GM19438 (cell line): ENCODE results near the gene HMGN1.

Experiments
- ATAC-seq: cut with Tn5 transposase; IDR thresholded peaks from one replicate; pipeline ENCODE4 v1.9.1; 2021; ENCODE audit warnings: low read depth; ENCODE audit not compliant: unreplicated experiment

The HMGN1 gene

GRCh38 chr21:39336457-39337008, 12.4 kb downstream of the HMGN1 start:
- no peak for ATAC-seq

DNA sequence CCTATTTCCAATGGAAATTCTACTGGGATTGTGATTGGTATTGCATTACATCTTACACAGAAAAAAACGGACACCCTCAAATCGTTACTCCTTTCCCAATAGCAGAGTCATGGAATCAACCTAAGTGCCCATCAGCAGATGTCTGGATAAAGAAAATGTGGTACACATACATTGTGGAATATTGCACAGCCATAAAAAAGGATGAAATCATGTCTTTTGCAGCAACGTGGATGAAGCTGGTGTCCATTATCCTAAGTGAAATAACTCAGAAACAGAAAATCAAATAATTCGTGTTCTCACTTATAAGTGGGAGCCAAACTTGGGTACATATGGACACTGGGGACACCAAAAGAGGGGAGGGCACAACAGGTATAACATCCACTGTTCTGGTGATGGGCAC, 14.3 kb downstream of the HMGN1 start:
- ATAC-seq: no peak

GRCh38 chr21:39332175-39332574, 16.7 kb downstream of the HMGN1 start:
- no peak for ATAC-seq

DNA sequence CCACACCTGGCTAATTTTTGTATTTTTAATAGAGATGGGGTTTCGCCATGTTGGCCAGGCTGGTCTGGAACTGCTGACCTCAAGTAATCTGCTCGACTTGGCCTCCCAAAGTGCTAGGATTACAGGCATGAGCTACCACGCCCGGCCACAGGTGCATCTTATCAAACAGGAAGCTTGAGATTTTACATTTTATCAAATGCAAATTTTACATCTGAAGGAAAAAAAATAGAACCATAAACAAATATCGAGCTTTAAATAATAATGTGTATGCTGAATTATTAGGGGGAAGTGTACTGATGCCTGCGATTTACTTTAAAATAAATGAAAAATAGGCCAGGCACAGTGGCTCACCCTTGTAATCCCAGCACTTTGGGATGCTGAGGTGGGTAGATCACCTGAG, 18.9 kb downstream of the HMGN1 start:
- ATAC-seq: no peak

GRCh38 chr21:39327727-39328126, 21.2 kb downstream of the HMGN1 start:
- no peak for ATAC-seq

- ATAC-seq: no peak
Measured at GRCh38 chr21:39326607-39327307, 22.1 kb downstream of the HMGN1 start.

DNA sequence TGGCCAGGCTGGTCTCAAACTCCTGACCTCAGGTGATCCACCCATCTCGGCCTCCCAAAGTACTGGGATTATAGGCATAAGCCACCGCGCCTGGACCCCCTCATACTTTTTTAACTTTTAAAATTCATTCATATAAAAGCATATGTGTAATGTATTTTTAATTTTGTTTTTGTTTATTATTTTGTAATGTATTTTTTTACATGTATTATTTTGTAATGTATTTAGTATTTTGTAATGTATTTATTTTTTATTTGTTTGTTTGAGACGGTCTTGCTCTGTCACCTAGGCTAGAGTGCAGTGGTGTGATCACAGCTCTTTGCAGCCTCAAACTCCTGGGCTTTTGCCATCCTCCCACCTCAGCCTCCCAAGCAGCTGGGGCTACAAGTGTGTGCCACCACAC, 23.4 kb downstream of the HMGN1 start:
- no peak for ATAC-seq

DNA sequence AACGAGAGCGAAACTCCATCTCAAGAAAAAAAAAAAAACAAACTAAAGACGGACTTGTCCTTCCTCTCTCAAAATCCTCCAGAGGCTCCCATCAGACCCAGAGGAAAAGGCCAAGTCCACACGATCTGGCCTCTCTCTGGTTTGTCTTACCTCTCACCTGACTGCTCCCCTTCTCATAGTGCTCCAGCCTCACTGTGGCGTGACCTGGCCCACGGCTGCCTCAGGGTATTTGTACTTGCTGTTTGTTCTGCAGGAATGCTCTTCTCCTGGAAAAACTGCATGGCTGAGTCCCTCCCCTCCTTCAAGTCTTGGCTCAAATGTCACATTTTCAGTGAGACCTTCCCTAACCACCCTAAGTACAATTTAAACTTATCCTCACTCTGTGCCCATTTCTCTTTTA, 27.5 kb downstream of the HMGN1 start:
- ATAC-seq: no peak

GRCh38 chr21:39319814-39320332, 29.0 kb downstream of the HMGN1 start:
- no peak for ATAC-seq

GRCh38 chr21:39319251-39319756, 29.6 kb downstream of the HMGN1 start:
- no peak for ATAC-seq

DNA sequence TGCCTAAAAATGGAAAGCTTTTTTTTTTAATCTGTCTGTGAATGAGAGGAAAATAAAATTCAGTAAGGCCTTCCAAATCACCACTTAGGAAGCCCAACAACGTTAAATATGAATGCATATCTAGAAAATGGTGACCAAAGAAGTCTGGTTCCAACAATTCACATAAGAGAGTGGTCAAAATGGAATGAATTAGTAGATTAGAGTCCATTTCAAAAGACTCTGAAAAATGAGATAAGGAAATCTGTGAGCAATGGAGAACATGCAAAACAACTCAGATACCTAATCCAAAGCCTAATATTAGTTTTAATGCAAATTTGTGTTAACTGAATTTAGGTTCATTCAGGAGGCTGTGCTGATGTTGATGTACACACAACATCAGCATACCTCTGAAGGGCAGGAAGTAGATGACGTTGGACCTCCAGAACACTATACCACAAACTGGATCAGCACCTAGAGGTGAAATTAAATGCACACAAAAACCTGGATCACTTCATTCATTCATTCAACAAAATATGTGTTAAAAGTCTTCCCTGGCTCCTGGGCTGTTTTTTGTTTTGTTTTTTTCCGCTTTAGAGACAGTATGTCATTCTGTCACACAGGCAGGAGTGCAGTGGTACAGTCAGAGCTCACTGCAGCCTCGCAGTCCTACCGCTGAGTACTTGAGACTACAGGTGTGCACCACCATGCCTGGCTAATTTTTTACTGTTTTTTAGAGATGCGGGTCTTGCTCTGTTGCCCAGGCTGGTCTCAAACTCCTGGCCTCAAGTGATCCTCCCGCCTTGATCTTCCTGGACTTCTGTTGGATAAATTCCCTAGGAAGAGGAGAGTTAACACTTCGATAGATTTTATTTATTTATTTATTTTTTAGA, 30.6 kb downstream of the HMGN1 start:
- ATAC-seq: no peak

DNA sequence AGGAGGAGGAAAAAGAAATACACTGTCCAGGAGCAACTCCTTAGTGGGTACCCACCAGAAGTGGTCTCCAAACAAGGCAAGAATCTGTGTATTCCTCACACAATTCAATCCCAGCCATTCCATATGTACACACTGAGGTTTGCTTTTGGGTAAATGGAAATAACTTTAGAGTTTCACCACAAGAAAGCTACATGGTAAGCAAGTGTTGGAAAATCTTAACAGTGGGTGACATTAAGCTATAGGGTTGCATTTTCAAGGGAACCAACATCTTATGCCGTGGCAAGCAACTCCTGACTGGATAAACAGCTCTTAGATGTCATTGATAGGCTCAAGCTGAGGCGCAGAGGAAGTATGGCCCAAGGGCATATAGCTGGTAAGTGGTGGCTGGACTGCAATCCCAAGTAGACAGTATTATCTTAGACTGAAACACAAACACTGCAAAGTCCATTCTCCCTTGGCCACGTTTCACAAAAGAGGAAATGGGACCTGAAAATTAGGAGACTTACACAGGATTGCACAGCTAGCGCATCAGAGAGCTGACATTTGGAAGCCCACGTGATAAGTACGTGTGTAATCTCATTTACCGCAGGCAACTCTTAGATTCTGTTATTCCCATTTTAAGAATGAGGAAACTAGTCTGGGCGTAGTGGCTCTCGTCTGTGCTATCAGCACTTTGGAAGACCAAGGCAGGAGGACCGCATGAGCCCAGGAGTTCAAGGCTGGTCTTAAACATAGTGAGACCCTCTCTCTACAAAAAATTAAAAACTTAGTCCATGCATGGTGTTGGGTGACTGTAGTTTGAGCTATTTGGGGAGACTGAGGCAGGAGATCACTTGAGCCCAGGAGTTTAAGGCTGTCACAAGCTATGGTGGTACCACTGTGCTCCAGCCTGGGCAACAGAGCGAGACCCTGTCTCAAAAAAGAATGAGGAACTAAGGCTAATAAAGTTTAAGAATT, 31.5 kb downstream of the HMGN1 start:
- no peak for ATAC-seq

GRCh38 chr21:39316729-39317128, 32.2 kb downstream of the HMGN1 start:
- no peak for ATAC-seq

DNA sequence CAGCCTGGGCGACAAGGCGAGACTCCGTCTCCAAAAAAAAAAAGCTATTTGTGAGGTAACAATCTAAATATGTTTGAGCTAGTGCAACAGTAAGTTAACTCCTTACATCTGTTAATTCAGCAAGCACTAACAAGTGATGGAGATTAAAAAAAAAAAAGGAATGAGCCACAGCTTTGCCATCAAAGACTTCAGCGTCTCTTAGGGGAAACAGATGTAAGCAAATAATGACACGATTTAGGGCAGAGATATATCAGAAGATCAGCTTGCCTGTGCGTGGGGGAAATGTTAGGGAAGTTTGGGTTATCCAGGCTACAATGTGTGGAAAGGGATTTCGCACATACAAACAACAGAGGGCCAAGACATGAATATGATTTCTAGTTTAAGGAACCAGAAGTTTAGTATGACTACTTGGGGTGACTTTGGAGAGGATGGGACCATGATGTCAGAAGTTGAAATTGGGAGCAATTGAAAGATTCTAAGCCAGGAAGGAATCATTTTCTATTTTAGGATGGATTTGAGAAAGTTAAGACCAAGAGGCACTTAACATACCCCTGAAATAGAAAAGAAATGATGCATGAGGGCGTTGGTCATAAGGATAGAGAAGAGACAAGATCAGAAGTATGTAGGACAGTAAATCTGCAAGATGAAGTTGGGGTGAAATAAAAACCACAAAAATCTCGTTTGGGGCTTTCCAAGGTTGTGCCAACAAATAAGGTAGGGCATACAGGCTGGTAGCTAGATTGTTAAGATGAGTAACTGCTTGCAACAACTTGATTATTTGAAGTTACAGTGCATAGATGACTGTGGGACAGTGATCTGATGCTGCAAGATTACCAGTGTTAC, 33.1 kb downstream of the HMGN1 start:
- no peak for ATAC-seq

- peak; percentile 11 for ATAC-seq
Measured at GRCh38 chr21:39314143-39315027, 34.5 kb downstream of the HMGN1 start.

DNA sequence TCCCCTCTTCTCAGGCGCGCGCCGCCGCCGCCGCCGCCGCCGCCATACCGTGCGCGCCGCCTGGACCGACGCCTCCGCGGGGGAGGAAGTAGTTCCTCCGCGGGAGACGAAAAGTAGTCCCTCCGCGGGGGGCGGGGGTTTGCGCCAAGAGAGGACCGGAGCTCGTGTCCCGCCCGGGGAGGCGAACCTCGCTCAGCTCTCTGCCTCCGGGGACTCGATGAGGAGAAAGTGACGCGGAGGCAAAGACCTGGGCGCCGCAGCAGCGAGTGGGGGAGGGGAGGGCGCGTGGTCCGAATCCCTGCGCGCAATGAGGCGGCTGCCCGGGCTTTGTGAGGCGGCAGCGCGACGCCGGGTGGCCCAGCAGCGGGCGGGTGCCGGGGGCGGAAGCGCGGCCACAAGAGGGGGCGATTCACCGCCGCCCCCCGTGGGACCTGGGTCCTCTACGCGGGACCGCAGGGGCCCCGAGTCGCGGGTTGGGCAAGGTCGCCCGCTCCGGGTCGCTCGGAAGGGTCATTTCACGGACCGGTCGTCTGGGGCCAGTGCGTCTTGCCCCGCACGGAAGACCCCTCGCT, 35.2 kb downstream of the HMGN1 start, which contains the start of gene BRWD1:
Gene BRWD1 (minus strand): TSS at position 62 of the 572 bp plus-strand sequence. CDS start 141 bp downstream, outside the sequence.
- ATAC-seq: peak; percentile 49

- peak; percentile 15 for ATAC-seq
Measured at GRCh38 chr21:39313042-39313570, 35.8 kb downstream of the HMGN1 start.
